GM23338 (cell line): ENCODE measurements around the gene HSF4. TPM values are rescaled to one million over a fixed set of nuclear protein-coding genes. Genes with fewer than 3 reads are reported as not detected.

Experiments used
- ATAC-seq: fragments of 200-7000 bp; cut with Tn5 transposase; 3 replicates; pipeline ENCODE4 v1.9.1; 2020
- DNase-seq: peaks from one replicate; pipeline ENCODE4 v3.0.0-alpha.2; 2015; ENCODE audit warnings: low spot score
- H2AFZ ChIP-seq: fragments of 200-600 bp; sonication (generic); 2 replicates; pipeline ENCODE4 v1.8.0; 2016; ENCODE audit warnings: antibody characterized with exemption, mild to moderate bottlenecking, moderate library complexity
- H3F3A ChIP-seq: fragments of 200-600 bp; sonication (generic); replicated peaks from 2 replicates; pipeline ENCODE4 v1.8.0; 2017; ENCODE audit warnings: antibody characterized with exemption, mixed run types, low read depth
- H3K27ac ChIP-seq: fragments of 200-600 bp; sonication (generic); 2 replicates; pipeline ENCODE4 v1.6.1; 2016; ENCODE audit warnings: low read depth
- H3K27me3 ChIP-seq: fragments of 200-600 bp; sonication (generic); 2 replicates; pipeline ENCODE4 v1.8.0; 2016; ENCODE audit warnings: mild to moderate bottlenecking, mixed run types, moderate library complexity; ENCODE audit not compliant: insufficient read depth
- H3K36me3 ChIP-seq: fragments of 200-600 bp; sonication (generic); 2 replicates; pipeline ENCODE4 v1.8.0; 2016; ENCODE audit warnings: mild to moderate bottlenecking; ENCODE audit not compliant: insufficient read depth
- H3K4me1 ChIP-seq: fragments of 200-600 bp; sonication (generic); 2 replicates; pipeline ENCODE4 v1.8.0; 2016; ENCODE audit warnings: mild to moderate bottlenecking, moderate library complexity; ENCODE audit not compliant: insufficient read depth
- H3K4me2 ChIP-seq: fragments of 200-600 bp; sonication (generic); 2 replicates; pipeline ENCODE4 v1.7.1; 2017; ENCODE audit warnings: mixed run types
- H3K4me3 ChIP-seq: fragments of 200-600 bp; sonication (generic); 2 replicates; pipeline ENCODE4 v1.6.1; 2016; ENCODE audit warnings: mixed run types
- H3K79me2 ChIP-seq: fragments of 200-600 bp; sonication (generic); replicated peaks from 2 replicates; pipeline ENCODE4 v1.8.0; 2017; ENCODE audit warnings: mild to moderate bottlenecking; ENCODE audit not compliant: insufficient read depth
- H3K9me2 ChIP-seq: fragments of 200-600 bp; sonication (generic); 2 replicates; pipeline ENCODE4 v1.8.0; 2017; ENCODE audit not compliant: insufficient read depth
- H4K20me1 ChIP-seq: fragments of 200-600 bp; sonication (generic); replicated peaks from 2 replicates; pipeline ENCODE4 v1.8.0; 2017; ENCODE audit warnings: mild to moderate bottlenecking; ENCODE audit not compliant: insufficient read depth
- H3K27ac Mint-ChIP-seq: 2 replicates; pipeline ENCODE4 v1.8.0; 2020; ENCODE audit warnings: inconsistent platforms, mild to moderate bottlenecking, moderate library complexity, mixed read lengths
- H3K27me3 Mint-ChIP-seq: 3 replicates; pipeline ENCODE4 v1.8.0; 2022; ENCODE audit warnings: low read depth, mild to moderate bottlenecking, moderate library complexity, mixed read lengths, inconsistent platforms; ENCODE audit not compliant: insufficient read depth, poor library complexity
- H3K36me3 Mint-ChIP-seq: 3 replicates; pipeline ENCODE4 v1.8.0; 2021; ENCODE audit warnings: low read depth, mild to moderate bottlenecking, inconsistent platforms, moderate library complexity, mixed read lengths
- H3K4me1 Mint-ChIP-seq: 3 replicates; pipeline ENCODE4 v1.8.0; 2020; ENCODE audit warnings: mild to moderate bottlenecking, inconsistent platforms, mixed read lengths
- H3K4me3 Mint-ChIP-seq: 3 replicates; pipeline ENCODE4 v1.8.0; 2021; ENCODE audit warnings: moderate library complexity, mild to moderate bottlenecking, inconsistent platforms, mixed read lengths
- H3K9me3 Mint-ChIP-seq: 3 replicates; pipeline ENCODE4 v1.8.0; 2020; ENCODE audit warnings: moderate library complexity, mild to moderate bottlenecking, inconsistent platforms, mixed read lengths
- CREB1 ChIP-seq: fragments of 250-450 bp; sonication (Bioruptor Pico); IDR thresholded peaks from 2 replicates; pipeline ENCODE4 v1.5.0; 2020; ENCODE audit warnings: low read depth, mild to moderate bottlenecking, moderate library complexity
- CTCF ChIP-seq, 2 experiments: fragments of 200-600 bp in 1 of 2; sonication (generic) in 1 of 2; conservative IDR thresholded peaks; 2 replicates each; pipeline versions ENCODE4 v1.5.1 to v1.6.1; 2016 to 2017; ENCODE audit warnings: antibody characterized with exemption in 2 of 2, low read depth in 2 of 2, mild to moderate bottlenecking in 2 of 2, moderate library complexity in 1 of 2
- ETS1 ChIP-seq: IDR thresholded peaks from 2 replicates; pipeline ENCODE4 v1.6.1; 2016; ENCODE audit warnings: antibody characterized with exemption
- EZH2 ChIP-seq: fragments of 200-600 bp; sonication (generic); IDR thresholded peaks from one replicate; pipeline ENCODE4 v1.8.0; 2017; ENCODE audit warnings: antibody characterized with exemption, mild to moderate bottlenecking, low read depth; ENCODE audit not compliant: unreplicated experiment
- POLR2AphosphoS5 ChIP-seq: IDR thresholded peaks from 2 replicates; pipeline ENCODE4 v1.6.1; 2016; ENCODE audit warnings: antibody characterized with exemption, low read depth
- REST ChIP-seq: IDR thresholded peaks from one replicate; pipeline ENCODE4 v1.6.1; 2018; ENCODE audit warnings: antibody characterized with exemption; ENCODE audit not compliant: unreplicated experiment
- ZNF114 ChIP-seq: fragments of 250-450 bp; sonication (Bioruptor Pico); IDR thresholded peaks from 2 replicates; pipeline ENCODE4 v1.5.0; 2020; ENCODE audit warnings: mild to moderate bottlenecking, moderate library complexity
- ZNF331 ChIP-seq: fragments of 250-450 bp; sonication (Bioruptor Pico); IDR thresholded peaks from 2 replicates; pipeline ENCODE4 v1.5.0; 2020; ENCODE audit warnings: low read depth, mild to moderate bottlenecking, moderate library complexity
- ZNF462 ChIP-seq: fragments of 250-450 bp; sonication (Bioruptor Pico); IDR thresholded peaks from 2 replicates; pipeline ENCODE4 v1.5.0; 2020; ENCODE audit warnings: mild to moderate bottlenecking, moderate library complexity
- polyA plus RNA-seq: library from polyadenylated mRNA; unstranded; fragments of >200 nt; fragmentation: Nextera tagmentation; extraction: Ambion mirVana; gene quantifications from 2 replicates; pipeline ENCODE4 v1.2.1, GENCODE V29; 2016
- total RNA-seq: library from RNA; depleted of rRNA; stranded (reverse); fragments of >200 nt; shearing (Covaris generic); gene quantifications from 2 replicates; pipeline ENCODE4 v1.2.3, GENCODE V29; 2014

HSF4 gene
- total and polyA plus RNA-seq, 2 experiments from 2014 or later: 0.19 to 1.3 TPM

- H3K79me2 ChIP-seq: no peaks in the 10 kb centered on the region
- H3K36me3 ChIP-seq: peaks cover 20% of the 10 kb centered on the region; the same call in 1 of the 2 replicates
- Mint-ChIP-seq H3K9me3 (no peaks in the 10 kb centered on the region), H3K4me3 (peak overlapping the region; percentile 86), H3K27ac (peak overlapping the region; percentile 83), H3K4me1 (peaks cover 6% of the 10 kb centered on the region), H3K27me3 (peaks cover 15% of the 10 kb centered on the region), H3K36me3 (peaks cover 38% of the 10 kb centered on the region)
- peak; percentile 71 for ATAC-seq
- peaks cover 9% of the 10 kb centered on the region; the same call in 1 of the 2 replicates for H4K20me1 ChIP-seq
- H3K4me3 ChIP-seq: peak overlapping the region; percentile 79
- no peaks in the 10 kb centered on the region for H3K9me2 ChIP-seq
- H3K27me3 ChIP-seq: no peaks in the 10 kb centered on the region
- H3K4me2 ChIP-seq: peak overlapping the region; percentile 92
- no peak overlapping the region for H3K27ac ChIP-seq
- peaks cover 18% of the 10 kb centered on the region; the same call in 1 of the 2 replicates for H3F3A ChIP-seq
- DNase-seq: peak; percentile 82
- H3K4me1 ChIP-seq: peaks cover 9% of the 10 kb centered on the region
- TF ChIP-seq CTCF (conservative IDR thresholded peaks at IDR 0.05; ENCODE audit: low read depth in 2 of 2) (peak; percentile 16 to 70), ZNF114 (CRISPR knock-in tag) (no peak)
- peak overlapping the region; percentile 96 for H2AFZ ChIP-seq
Measured at GRCh38 chr16:67199808-67200198, 35.3 kb downstream of the HSF4 start.

- no peaks in the 10 kb centered on the region for H3K27me3 ChIP-seq
- peaks cover 15% of the 10 kb centered on the region for H3K27me3 Mint-ChIP-seq
- H3F3A ChIP-seq: peaks cover 18% of the 10 kb centered on the region; the same call in 1 of the 2 replicates
- H2AFZ ChIP-seq: no peak overlapping the region
- H3K36me3 ChIP-seq: peaks cover 14% of the 10 kb centered on the region; the same call in 1 of the 2 replicates
- no peak overlapping the region for H3K27ac ChIP-seq
- peak overlapping the region; percentile 92 for H3K4me2 ChIP-seq
- peaks cover 9% of the 10 kb centered on the region for H3K4me1 ChIP-seq
- H3K4me3 ChIP-seq: peak overlapping the region; percentile 79
- no peaks in the 10 kb centered on the region for H3K79me2 ChIP-seq
- no peak for DNase-seq
- H3K9me2 ChIP-seq: no peaks in the 10 kb centered on the region
- H3K9me3 Mint-ChIP-seq: no peaks in the 10 kb centered on the region
- H3K4me3 Mint-ChIP-seq: peak overlapping the region; percentile 86; the same call in 2 of the 3 replicates
- peaks cover 31% of the 10 kb centered on the region for H3K36me3 Mint-ChIP-seq
- peaks cover 6% of the 10 kb centered on the region for H3K4me1 Mint-ChIP-seq
- ATAC-seq: no peak
- peaks cover 4% of the 10 kb centered on the region; the same call in 1 of the 2 replicates for H4K20me1 ChIP-seq
- H3K27ac Mint-ChIP-seq: no peak overlapping the region
- TF ChIP-seq EZH2 (no peak), ZNF462 (CRISPR knock-in tag) (no peak), POLR2AphosphoS5 (no peak), ETS1 (no peak), REST (no peak), ZNF331 (CRISPR knock-in tag) (no peak), ZNF114 (CRISPR knock-in tag) (no peak), CREB1 (CRISPR knock-in tag) (no peak)
Measured at GRCh38 chr16:67200491-67200890, 35.9 kb downstream of the HSF4 start.
